HG02981 (cell line): ENCODE data around the gene TRIP4.
"Not testable (repeated sequence)": the region's sequence is repeated elsewhere in the genome, so short reads cannot be mapped to it uniquely, and the experiment has no call there.

Source experiments
- ATAC-seq: cut with Tn5 transposase; IDR thresholded peaks from one replicate; pipeline ENCODE4 v1.9.1; 2021; ENCODE audit warnings: mild to moderate bottlenecking, moderate library complexity; ENCODE audit not compliant: unreplicated experiment

The TRIP4 gene

GRCh38 chr15:64483749-64484148 lies 96.1 kb downstream of the TRIP4 start:
- ATAC-seq = no peak

- no peak for ATAC-seq
Measured at GRCh38 chr15:64485796-64486195, 98.2 kb downstream of the TRIP4 start.

GRCh38 chr15:64490598-64491259 lies 103.1 kb downstream of the TRIP4 start:
- no peak for ATAC-seq

- no peak for ATAC-seq
Measured at GRCh38 chr15:64493641-64494040, 106.0 kb downstream of the TRIP4 start.

- ATAC-seq = not testable (repeated sequence)
Measured at GRCh38 chr15:64495968-64496367, 108.3 kb downstream of the TRIP4 start.

GRCh38 chr15:64500695-64501395 lies 113.2 kb downstream of the TRIP4 start:
- no peak for ATAC-seq

- no peak for ATAC-seq
Measured at GRCh38 chr15:64501396-64501715, 113.7 kb downstream of the TRIP4 start.

- ATAC-seq = no peak
Measured at GRCh38 chr15:64502151-64502550, 114.5 kb downstream of the TRIP4 start.

- ATAC-seq = no peak
Measured at GRCh38 chr15:64502551-64502950, 114.9 kb downstream of the TRIP4 start.

- no peak for ATAC-seq
Measured at GRCh38 chr15:64503197-64503596, 115.6 kb downstream of the TRIP4 start.

- ATAC-seq = no peak
Measured at GRCh38 chr15:64503640-64504039, 116.0 kb downstream of the TRIP4 start.
